ENCODE results near the gene KLF11. TPM values are rescaled to one million over a fixed set of nuclear protein-coding genes. Genes with fewer than 3 reads are reported as not detected.

Gene KLF11
- total and polyA plus RNA-seq, 2 donors (not counting 3 experiments of a cell fraction or from before 2014, with no cell fraction given), result 10.5 to 11.3 TPM

GRCh38 chr2:10058251-10059015 lies 15.1 kb downstream of the KLF11 start:
- Histone ChIP-seq H3K27ac (ENCODE audit: insufficient read depth, low read depth, low read length) (no peak overlapping the region), H3K4me2 (ENCODE audit: insufficient read depth, low read length) (no peak overlapping the region), H3K4me3 (replicated peaks in 1 of 3; ENCODE audit: insufficient read depth in 1 of 3, low read depth in 1 of 3, low read length in 3 of 3) (no peak overlapping the region), H3K36me3 (ENCODE audit: control insufficient read depth in 2 of 2, extremely low read depth in 1 of 2, insufficient read depth in 2 of 2, low read length in 2 of 2) (peaks cover 0 to 2% of the 10 kb centered on the region in 2 experiments), H3K9me1 (replicated peaks; ENCODE audit: control insufficient read depth, extremely low read depth, insufficient read depth, low read length) (no peaks in the 10 kb centered on the region), H3K9me3 (replicated peaks; ENCODE audit: control insufficient read depth, insufficient read depth, low read length) (no peaks in the 10 kb centered on the region), H3K27me3 (ENCODE audit: control insufficient read depth in 2 of 2, insufficient read depth in 2 of 2, low read length in 2 of 2) (no peaks in the 10 kb centered on the region), H2AFZ (ENCODE audit: low read depth, low read length) (no peak overlapping the region), H4K20me1 (replicated peaks; ENCODE audit: control insufficient read depth, extremely low read depth, insufficient read depth, low read length) (no peaks in the 10 kb centered on the region), H3K79me2 (ENCODE audit: control insufficient read depth, insufficient read depth, low read length) (no peaks in the 10 kb centered on the region), H3K9ac (replicated peaks; ENCODE audit: extremely low read depth, insufficient read depth, low read length) (no peak overlapping the region), H3K4me1 (ENCODE audit: control insufficient read depth, extremely low read depth, insufficient read depth, low read length) (peaks cover 4% of the 10 kb centered on the region)
- POLR2A ChIA-PET, result no interaction called here
- DNase-seq (ENCODE audit: low read depth, low spot score) (no peak), FAIRE-seq (no peak)
- CTCF ChIA-PET, result interaction anchor here (0.6 to 6.0 kb wide), 8 partner anchors 14 to 376 kb away, joined by 3 to 49 read pairs (median 10); no protein-coding TSS in a partner anchor
- no peak for TF ChIP-seq CTCF (IDR thresholded peaks at IDR 0.05; ENCODE audit: extremely low read depth in 1 of 2, insufficient read depth in 1 of 2, low read depth in 1 of 2, low read length in 2 of 2)
- no peak for TF ChIP-seq MYC (IDR thresholded peaks at IDR 0.05; ENCODE audit: low read depth, low read length)
- TF ChIP-seq FOS (IDR thresholded peaks at IDR 0.05; ENCODE audit: borderline replicate concordance, insufficient read depth, low read length), result no peak
- TF ChIP-seq JUN (IDR thresholded peaks at IDR 0.05; ENCODE audit: borderline replicate concordance, insufficient read depth, insufficient read length, low read depth), result no peak
- no peak for TF ChIP-seq POLR2A (IDR thresholded peaks at IDR 0.05; ENCODE audit: low read depth, low read length)
- no peak for TF ChIP-seq EZH2 (IDR thresholded peaks at IDR 0.05; ENCODE audit: borderline replicate concordance, low read depth, low read length, severe bottlenecking)
- no peak for TF ChIP-seq MAX (IDR thresholded peaks at IDR 0.05; ENCODE audit: insufficient read depth, insufficient read length)
- no peak for TF ChIP-seq GATA2 (IDR thresholded peaks at IDR 0.05; ENCODE audit: insufficient read depth, insufficient read length, low read depth, low read length)
- TF ChIP-seq POLR2AphosphoS5 (IDR thresholded peaks at IDR 0.05; ENCODE audit: insufficient read depth, low read depth, low read length), result no peak
- BruUV-seq (replicated peaks), result no TSS peak
- intact Hi-C loops (cut with micrococcal nuclease), result no loop called here
- dilution Hi-C loops (cut with MboI; ENCODE audit: extremely low pct_ligation_motif_present, low sequenced_read_pairs), result no loop called here

Data from endothelial cell of umbilical vein (primary cell).